T-helper 1 cell treated with Interleukin-12 subunit alpha and Interleukin-12 subunit beta and Interleukin-4 antibody, amounts not matched to agents 30 μg/mL and 1 μg/mL, for 36 hours (primary cell): ENCODE results near the gene ZNF281.
A peak's percentile ranks its signal among the peaks of the same experiment; 100 is the strongest.

Experiments
- H3K27ac Mint-ChIP-seq: one replicate; pipeline ENCODE4 v1.8.0; 2021; ENCODE audit warnings: mild to moderate bottlenecking, mixed read lengths
- H3K27me3 Mint-ChIP-seq: one replicate; pipeline ENCODE4 v1.8.0; 2021; ENCODE audit warnings: low read depth, mixed read lengths
- H3K36me3 Mint-ChIP-seq: one replicate; pipeline ENCODE4 v1.8.0; 2021; ENCODE audit warnings: low read depth, mixed read lengths
- H3K4me1 Mint-ChIP-seq: one replicate; pipeline ENCODE4 v1.8.0; 2021; ENCODE audit warnings: low read depth, mixed read lengths
- H3K4me3 Mint-ChIP-seq: one replicate; pipeline ENCODE4 v1.8.0; 2021; ENCODE audit warnings: mild to moderate bottlenecking, moderate library complexity, mixed read lengths
- H3K9me3 Mint-ChIP-seq: one replicate; pipeline ENCODE4 v1.8.0; 2021; ENCODE audit warnings: mixed read lengths

ZNF281 gene, protein sequence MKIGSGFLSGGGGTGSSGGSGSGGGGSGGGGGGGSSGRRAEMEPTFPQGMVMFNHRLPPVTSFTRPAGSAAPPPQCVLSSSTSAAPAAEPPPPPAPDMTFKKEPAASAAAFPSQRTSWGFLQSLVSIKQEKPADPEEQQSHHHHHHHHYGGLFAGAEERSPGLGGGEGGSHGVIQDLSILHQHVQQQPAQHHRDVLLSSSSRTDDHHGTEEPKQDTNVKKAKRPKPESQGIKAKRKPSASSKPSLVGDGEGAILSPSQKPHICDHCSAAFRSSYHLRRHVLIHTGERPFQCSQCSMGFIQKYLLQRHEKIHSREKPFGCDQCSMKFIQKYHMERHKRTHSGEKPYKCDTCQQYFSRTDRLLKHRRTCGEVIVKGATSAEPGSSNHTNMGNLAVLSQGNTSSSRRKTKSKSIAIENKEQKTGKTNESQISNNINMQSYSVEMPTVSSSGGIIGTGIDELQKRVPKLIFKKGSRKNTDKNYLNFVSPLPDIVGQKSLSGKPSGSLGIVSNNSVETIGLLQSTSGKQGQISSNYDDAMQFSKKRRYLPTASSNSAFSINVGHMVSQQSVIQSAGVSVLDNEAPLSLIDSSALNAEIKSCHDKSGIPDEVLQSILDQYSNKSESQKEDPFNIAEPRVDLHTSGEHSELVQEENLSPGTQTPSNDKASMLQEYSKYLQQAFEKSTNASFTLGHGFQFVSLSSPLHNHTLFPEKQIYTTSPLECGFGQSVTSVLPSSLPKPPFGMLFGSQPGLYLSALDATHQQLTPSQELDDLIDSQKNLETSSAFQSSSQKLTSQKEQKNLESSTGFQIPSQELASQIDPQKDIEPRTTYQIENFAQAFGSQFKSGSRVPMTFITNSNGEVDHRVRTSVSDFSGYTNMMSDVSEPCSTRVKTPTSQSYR

DNA sequence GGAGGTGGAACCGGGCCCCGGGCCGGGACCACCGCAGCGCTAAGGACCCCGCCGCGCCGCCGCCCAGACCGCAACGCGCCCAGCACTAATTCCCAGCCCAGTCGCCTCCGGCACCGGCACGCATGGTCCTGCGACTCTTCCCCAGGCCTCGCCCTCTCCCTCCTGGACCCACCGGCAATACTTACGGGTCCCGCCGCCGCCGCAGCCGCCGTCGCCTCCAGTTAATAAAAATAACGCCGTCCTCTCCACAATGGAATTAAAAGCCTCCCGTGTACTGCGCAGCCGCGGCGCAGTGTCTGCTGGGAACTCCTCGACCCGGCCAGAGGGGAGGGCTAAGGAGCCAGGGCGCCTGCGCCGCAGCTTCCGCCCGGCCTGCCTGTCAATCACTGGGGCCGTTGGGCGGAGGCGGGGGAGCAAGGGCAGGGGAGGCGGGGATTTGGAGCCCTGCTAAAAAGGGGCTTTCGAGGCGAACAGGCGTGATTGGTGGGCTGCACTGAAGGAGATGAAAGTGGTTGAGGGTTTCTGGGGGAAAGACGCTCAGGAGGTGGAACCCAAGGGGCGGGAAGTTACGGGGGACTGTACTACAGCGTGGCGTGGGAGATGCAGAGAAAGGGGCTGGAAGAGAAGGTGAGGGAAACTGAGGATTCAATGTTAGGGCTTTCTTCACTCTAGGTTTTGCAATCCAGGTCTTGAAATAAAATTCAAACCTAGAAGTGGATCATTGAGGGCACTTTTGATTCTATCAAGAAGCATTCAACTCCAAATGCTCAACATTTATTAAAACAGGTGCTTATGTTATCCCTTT, at the start of gene ZNF281:
Gene ZNF281, minus strand, starts transcription at position 276 of the 805 bp plus-strand sequence. CDS start 331 bp downstream, outside the sequence.
- H3K4me3 Mint-ChIP-seq, result peak within 1 kb of the TSS; percentile 97
- no peaks in the 10 kb centered on the region for H3K9me3 Mint-ChIP-seq
- H3K27ac Mint-ChIP-seq, result peak within 1 kb of the TSS; percentile 89
- H3K27me3 Mint-ChIP-seq, result peaks cover 9% of the 10 kb centered on the region
- peaks cover 37% of the 10 kb centered on the region for H3K36me3 Mint-ChIP-seq
- H3K4me1 Mint-ChIP-seq, result peaks cover 40% of the 10 kb centered on the region

DNA sequence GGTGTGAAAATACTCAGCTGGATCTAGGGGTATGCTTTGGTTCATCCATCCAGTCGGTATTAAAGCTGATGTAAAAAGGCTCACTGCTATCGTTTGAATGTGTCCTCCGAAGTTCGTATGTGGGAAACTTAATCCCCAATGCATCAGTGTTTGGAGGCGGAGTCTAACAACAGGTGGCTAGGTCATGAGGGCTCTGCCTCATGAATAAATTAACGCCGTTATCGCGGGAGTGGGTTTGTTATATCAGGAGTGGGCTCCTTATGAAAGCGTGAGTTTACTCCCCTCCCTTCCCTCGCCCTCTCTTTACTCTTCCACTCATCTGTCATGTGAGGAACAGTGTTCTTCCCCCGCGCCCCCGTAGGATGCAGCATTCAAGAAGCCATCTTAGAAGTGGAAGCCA, 48.9 kb upstream of the ZNF281 start:
- no peak overlapping the region for H3K27ac Mint-ChIP-seq
- no peaks in the 10 kb centered on the region for H3K36me3 Mint-ChIP-seq
- H3K4me1 Mint-ChIP-seq, result no peaks in the 10 kb centered on the region

DNA sequence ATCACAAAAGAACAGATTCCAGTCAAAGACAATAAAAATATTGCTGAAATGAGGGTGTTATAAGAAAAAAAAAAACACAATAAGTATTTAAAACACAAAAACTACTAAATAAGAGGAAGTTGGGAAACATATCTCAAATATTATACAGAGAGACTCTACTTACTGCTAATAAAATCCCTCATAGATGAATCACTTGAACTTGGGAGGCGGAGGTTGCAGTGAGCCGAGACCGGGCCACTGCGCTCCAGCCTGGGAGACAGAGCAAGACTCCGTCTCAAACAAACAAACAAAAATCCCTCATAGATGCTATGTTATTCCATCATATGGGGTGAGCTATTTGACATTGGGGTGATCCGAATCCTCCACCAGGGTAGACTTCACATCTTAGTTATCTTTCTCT, 48.0 kb upstream of the ZNF281 start:
- H3K27me3 Mint-ChIP-seq, result no peaks in the 10 kb centered on the region
- H3K36me3 Mint-ChIP-seq, result no peaks in the 10 kb centered on the region
- no peaks in the 10 kb centered on the region for H3K9me3 Mint-ChIP-seq
- H3K27ac Mint-ChIP-seq, result no peak overlapping the region
- no peak overlapping the region for H3K4me3 Mint-ChIP-seq
- H3K4me1 Mint-ChIP-seq, result peaks cover 6% of the 10 kb centered on the region

More for the DNA sequence above, 48.9 kb upstream of the ZNF281 start:
- Mint-ChIP-seq H3K9me3 (no peaks in the 10 kb centered on the region), H3K4me3 (no peak overlapping the region), H3K27me3 (peaks cover 7% of the 10 kb centered on the region)

DNA sequence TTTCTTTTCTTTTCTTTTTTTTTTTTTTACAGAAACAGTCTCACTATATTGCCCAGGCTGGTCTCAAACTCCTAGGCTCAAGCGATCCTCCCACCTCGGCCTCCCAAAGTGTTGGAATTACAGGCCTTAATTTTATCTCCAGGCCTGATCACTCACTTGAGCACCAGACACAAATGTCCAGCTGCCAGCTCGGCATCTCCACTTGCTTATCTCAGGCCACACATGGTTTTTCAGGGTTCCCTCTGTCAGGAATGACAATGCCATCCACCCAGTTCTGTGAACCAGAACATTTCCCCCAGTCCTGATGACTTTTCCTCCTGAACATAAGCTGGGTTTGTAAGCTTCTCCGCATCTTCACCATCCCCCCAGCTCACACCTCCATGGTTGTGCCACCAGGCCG, 44.6 kb upstream of the ZNF281 start:
- Mint-ChIP-seq H3K27me3 (no peaks in the 10 kb centered on the region), H3K36me3 (no peaks in the 10 kb centered on the region), H3K4me1 (peaks cover 7% of the 10 kb centered on the region), H3K9me3 (no peaks in the 10 kb centered on the region), H3K4me3 (no peak overlapping the region), H3K27ac (no peak overlapping the region)

DNA sequence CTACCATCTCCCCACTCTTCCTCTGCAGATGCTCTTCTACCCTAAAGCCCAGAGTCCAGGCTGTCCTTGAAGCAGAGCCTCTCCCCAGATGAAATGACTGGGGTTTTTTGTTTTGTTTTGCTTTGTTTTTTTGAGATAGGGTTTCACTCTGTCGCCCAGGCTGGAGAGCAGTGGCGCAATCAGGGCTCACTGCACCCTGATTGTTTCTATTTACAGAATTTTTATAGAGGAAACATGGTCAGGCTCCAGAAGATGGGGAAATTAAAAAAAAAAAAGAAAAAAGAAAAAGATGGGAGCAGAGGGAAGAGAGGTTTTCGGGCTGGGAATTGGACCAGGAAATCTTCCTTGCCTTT, 43.7 kb upstream of the ZNF281 start:
- H3K9me3 Mint-ChIP-seq, result no peaks in the 10 kb centered on the region
- H3K27me3 Mint-ChIP-seq, result no peaks in the 10 kb centered on the region
- no peak overlapping the region for H3K27ac Mint-ChIP-seq
- peaks cover 8% of the 10 kb centered on the region for H3K4me1 Mint-ChIP-seq
- H3K36me3 Mint-ChIP-seq, result no peaks in the 10 kb centered on the region
- no peak overlapping the region for H3K4me3 Mint-ChIP-seq

DNA sequence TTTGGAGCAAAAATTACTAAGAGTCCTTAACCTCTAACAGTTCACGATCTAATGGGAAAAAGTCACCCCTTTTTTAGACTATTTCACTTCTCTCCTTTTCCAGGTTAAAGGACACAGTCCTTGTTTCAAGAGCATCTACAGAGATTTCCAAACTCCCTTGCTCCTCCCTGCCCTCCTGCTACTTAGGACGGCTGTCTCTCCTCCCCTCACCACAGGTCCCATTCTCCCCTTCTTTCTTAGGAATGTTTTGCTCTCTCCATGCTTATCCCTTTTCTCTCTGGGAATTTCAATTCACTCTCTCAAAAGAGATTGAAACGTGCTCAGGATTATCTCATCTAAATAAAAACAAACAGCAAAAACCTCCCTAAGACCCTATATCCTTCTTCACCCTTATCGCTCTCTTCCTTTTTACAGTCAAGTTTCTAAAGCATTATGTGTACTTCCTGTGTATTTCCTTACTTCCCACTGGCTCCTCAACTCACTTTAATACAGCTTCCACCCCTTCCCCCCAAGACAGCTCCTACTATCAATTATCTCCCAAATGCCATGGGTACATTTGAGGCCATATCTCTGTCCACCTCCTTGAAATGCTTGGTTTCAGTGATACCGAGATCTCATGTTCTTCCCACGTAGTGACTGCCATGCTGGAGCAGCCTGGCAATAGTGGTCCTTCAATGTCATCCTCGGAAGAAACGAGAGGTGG, 43.2 kb upstream of the ZNF281 start:
- Mint-ChIP-seq H3K36me3 (no peaks in the 10 kb centered on the region), H3K4me1 (peaks cover 12% of the 10 kb centered on the region)

DNA sequence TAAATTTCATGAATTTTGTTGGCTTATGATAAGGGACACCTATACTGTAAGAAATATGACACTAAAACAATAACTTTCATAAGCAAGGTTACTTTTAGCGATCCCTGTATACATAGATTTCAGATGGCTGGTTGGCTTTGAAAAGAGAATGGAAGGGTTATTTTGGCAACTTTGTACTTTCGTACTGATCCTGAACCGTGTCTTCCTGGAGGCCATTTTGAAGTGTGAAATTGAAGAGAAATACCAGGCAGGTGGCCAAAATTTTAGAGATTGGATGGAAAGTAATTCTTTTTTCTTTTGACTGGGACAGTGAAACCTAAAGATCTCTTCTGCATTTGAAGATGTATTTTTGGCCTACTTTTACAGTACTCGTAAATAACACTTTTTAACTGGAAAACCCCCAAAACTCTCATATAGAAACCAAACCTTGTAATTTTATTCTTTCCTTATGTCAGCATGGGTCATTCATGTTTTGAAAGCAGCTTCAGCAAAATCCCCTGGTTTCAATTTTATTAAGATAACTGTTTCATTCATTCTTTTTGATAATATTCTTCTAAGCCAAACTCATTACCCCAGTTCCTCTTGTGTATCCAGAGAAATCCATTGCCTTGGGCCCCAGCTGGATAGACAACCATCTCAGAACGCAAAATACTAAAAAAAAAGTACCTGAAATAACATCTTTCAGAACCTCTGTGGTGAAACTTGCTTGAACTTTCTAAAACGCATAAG, 38.4 kb upstream of the ZNF281 start:
- H3K27ac Mint-ChIP-seq, result peak overlapping the region; percentile 83
- peaks cover 16% of the 10 kb centered on the region for H3K9me3 Mint-ChIP-seq
- no peaks in the 10 kb centered on the region for H3K36me3 Mint-ChIP-seq
- H3K4me1 Mint-ChIP-seq, result peaks cover 19% of the 10 kb centered on the region
- H3K27me3 Mint-ChIP-seq, result no peaks in the 10 kb centered on the region
- H3K4me3 Mint-ChIP-seq, result no peak overlapping the region

More for the DNA sequence above, 43.2 kb upstream of the ZNF281 start:
- Mint-ChIP-seq H3K27me3 (no peaks in the 10 kb centered on the region), H3K27ac (no peak overlapping the region), H3K4me3 (no peak overlapping the region), H3K9me3 (peaks cover 2% of the 10 kb centered on the region)

DNA sequence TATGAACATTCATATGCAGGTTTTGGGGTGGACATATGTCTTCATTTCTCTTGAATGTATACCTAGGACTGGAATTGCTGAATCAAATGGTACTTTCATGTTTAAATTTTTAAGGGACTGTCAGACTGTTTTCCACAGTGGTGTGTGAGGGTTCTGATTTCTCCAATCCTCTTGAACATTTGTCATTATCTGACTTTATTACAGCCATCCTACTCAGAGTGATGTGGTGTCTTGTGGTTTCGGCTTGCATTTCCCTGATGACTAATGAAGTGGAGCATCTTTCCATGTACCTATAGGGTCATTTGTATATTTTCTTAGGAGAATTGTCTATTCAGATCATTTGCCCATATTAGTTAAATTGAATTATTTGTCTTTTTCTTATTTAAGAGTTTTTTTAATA, 35.4 kb upstream of the ZNF281 start:
- peaks cover 14% of the 10 kb centered on the region for H3K4me1 Mint-ChIP-seq
- no peak overlapping the region for H3K27ac Mint-ChIP-seq
- H3K9me3 Mint-ChIP-seq, result peaks cover 16% of the 10 kb centered on the region
- no peaks in the 10 kb centered on the region for H3K36me3 Mint-ChIP-seq
- H3K27me3 Mint-ChIP-seq, result no peaks in the 10 kb centered on the region
- H3K4me3 Mint-ChIP-seq, result no peak overlapping the region

DNA sequence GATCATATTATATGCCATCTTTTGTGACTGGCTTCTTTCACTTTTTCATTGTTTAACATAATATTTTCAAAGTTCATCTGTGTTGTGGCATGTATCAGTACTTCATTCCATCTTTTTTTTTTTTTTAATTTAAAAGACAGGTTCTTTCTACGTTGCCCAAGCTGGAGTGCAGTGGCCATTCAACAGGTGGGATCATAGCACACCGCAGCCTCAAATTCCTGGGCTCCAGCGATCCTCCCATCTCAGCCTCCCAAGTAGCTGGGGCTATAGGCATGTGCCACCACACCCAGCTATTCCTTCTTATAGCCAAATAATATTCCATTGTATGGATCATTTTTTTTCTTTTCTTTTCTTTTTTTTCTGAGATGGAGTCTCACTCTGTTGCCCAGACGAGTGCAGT, 34.6 kb upstream of the ZNF281 start:
- H3K27me3 Mint-ChIP-seq, result no peaks in the 10 kb centered on the region
- no peak overlapping the region for H3K4me3 Mint-ChIP-seq
- no peaks in the 10 kb centered on the region for H3K36me3 Mint-ChIP-seq
- H3K4me1 Mint-ChIP-seq, result peaks cover 14% of the 10 kb centered on the region
- H3K9me3 Mint-ChIP-seq, result peaks cover 16% of the 10 kb centered on the region
- no peak overlapping the region for H3K27ac Mint-ChIP-seq

DNA sequence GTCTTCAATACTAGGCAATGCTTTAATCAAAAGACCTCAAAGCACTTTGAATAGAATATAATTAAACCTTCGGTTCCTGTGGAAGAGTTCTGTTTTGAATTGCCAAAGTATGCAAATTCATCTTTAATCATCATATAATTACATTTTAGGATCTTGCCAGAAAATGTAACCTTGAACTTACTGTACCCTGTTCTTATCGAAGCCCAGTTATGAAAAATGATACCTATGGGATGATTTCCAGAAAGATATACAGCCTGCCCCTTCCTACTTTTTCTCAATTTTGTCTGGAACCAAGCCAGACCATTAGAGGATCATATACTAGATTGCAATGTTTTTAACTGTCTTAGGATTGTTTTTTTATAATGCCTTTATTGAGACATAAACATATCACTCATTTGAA, 34.0 kb upstream of the ZNF281 start:
- Mint-ChIP-seq H3K4me1 (peaks cover 18% of the 10 kb centered on the region), H3K36me3 (no peaks in the 10 kb centered on the region), H3K4me3 (no peak overlapping the region)

DNA sequence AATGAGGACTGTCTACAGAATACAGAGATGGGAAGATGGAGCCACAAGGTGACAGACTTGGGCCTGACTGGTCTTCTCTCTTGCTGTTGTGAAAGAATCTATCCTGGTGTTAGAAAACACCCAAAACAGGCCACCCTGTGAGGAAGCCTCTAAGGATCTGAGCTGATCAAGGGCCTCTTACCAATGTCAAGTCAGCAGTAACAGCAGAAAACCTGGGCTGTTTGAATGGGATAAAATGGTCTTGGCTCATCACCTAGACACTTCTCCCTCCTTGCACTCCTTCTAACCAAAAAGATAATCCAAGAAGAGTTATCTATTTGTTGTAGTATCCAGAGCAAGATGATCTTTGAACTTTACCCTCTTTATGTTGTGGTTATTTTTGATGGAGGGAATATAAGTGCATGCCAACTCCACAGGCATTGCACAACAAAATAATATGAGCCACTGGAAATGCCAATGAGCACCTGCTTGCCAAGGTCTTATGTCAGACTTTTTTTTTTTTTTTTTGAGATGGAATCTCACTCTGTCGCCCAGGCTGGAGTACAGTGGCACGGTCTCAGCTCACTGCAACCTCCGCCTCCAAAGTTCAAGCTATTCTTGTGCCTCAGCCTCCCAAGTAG, 32.8 kb upstream of the ZNF281 start:
- no peaks in the 10 kb centered on the region for H3K27me3 Mint-ChIP-seq
- no peaks in the 10 kb centered on the region for H3K36me3 Mint-ChIP-seq
- peaks cover 11% of the 10 kb centered on the region for H3K9me3 Mint-ChIP-seq
- no peak overlapping the region for H3K4me3 Mint-ChIP-seq
- H3K27ac Mint-ChIP-seq, result no peak overlapping the region
- H3K4me1 Mint-ChIP-seq, result peaks cover 13% of the 10 kb centered on the region

More for the DNA sequence above, 34.0 kb upstream of the ZNF281 start:
- Mint-ChIP-seq H3K9me3 (peaks cover 16% of the 10 kb centered on the region), H3K27ac (no peak overlapping the region), H3K27me3 (no peaks in the 10 kb centered on the region)

DNA sequence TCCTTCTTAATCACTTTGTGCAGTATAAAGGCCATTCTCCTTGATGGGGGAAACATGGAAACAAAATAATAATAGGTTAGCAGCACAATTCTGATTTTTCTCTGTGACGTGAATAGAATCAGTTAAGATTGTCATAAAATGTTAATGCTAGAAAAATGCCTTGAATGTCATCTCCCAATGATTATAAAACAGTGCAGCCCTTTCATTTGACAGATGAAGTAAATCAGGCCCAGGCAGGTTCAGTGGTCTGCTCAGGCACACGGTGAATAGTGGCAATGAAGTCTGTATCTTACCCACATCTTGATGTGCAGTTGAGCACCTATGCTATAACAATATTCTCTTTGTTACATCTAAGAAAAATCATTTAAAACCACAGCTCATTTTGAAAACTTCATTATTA, 32.2 kb upstream of the ZNF281 start:
- no peaks in the 10 kb centered on the region for H3K36me3 Mint-ChIP-seq
- no peak overlapping the region for H3K27ac Mint-ChIP-seq
- peaks cover 5% of the 10 kb centered on the region for H3K9me3 Mint-ChIP-seq
- H3K4me3 Mint-ChIP-seq, result no peak overlapping the region
- H3K4me1 Mint-ChIP-seq, result peaks cover 13% of the 10 kb centered on the region
- H3K27me3 Mint-ChIP-seq, result no peaks in the 10 kb centered on the region

DNA sequence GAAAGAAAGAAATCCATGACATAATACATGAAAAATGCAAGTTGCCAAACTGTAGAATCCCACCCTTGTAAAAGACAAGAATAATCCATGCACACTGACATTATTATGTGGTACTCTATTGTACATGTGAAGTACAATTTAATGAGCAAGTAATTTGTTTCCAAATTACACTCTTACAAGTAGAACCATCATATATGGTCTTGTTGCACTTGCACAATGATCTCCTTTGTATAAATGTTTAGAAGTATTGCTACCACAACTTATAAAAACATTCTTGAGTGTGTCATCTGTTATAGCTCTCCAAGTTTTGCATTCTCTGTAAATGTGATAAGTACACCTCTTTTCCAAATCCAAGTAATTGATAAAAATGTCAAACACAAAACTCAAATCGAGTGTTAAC, 29.1 kb upstream of the ZNF281 start:
- Mint-ChIP-seq H3K9me3 (no peaks in the 10 kb centered on the region), H3K36me3 (no peaks in the 10 kb centered on the region), H3K27ac (no peak overlapping the region), H3K4me1 (peaks cover 9% of the 10 kb centered on the region), H3K4me3 (no peak overlapping the region), H3K27me3 (no peaks in the 10 kb centered on the region)
